Spleen (tissue), 11 donors: ENCODE results near the gene RBFOX1. TPM values are rescaled to one million over a fixed set of nuclear protein-coding genes. Genes with fewer than 3 reads are reported as not detected.

Source experiments
- DNase-seq: peaks from one replicate; pipeline ENCODE4 v3.0.0-alpha.2; 2020
- H3K27ac ChIP-seq, 8 donors: fragments of 200-600 bp; sonication (generic) in 7 of 8; 1 replicate in 4 of 8; 2 replicates in 4 of 8; pipeline versions ENCODE4 v1.5.0 to v1.8.0; 2016 to 2021; ENCODE audit warnings: inconsistent platforms in 4 of 8, mild to moderate bottlenecking in 4 of 8, moderate library complexity in 1 of 8
- H3K27me3 ChIP-seq, 7 donors: fragments of 200-600 bp; sonication (generic) in 6 of 7; replicated peaks in 1 of 7; 1 replicate in 4 of 7; 2 replicates in 3 of 7; pipeline versions ENCODE4 v1.5.0 to v1.8.0; 2016 to 2021; ENCODE audit warnings: inconsistent platforms in 3 of 7, mild to moderate bottlenecking in 1 of 7
- H3K36me3 ChIP-seq, 6 donors: fragments of 200-600 bp; sonication (generic) in 5 of 6; 1 replicate in 4 of 6; 2 replicates in 2 of 6; pipeline versions ENCODE4 v1.5.0 to v1.8.0; 2016 to 2021; ENCODE audit warnings: inconsistent platforms in 2 of 6
- H3K4me1 ChIP-seq, 6 donors: fragments of 200-600 bp; sonication (generic) in 5 of 6; 1 replicate in 3 of 6; 2 replicates in 3 of 6; pipeline versions ENCODE4 v1.5.0 to v1.8.0; 2016 to 2021; ENCODE audit warnings: inconsistent platforms in 3 of 6
- H3K4me3 ChIP-seq, 8 donors: fragments of 200-600 bp; sonication (generic) in 7 of 8; 1 replicate in 4 of 8; 2 replicates in 4 of 8; pipeline versions ENCODE4 v1.5.0 to v1.8.0; 2016 to 2021; ENCODE audit warnings: inconsistent platforms in 4 of 8, mild to moderate bottlenecking in 4 of 8, moderate library complexity in 2 of 8
- H3K9me3 ChIP-seq, 8 donors: fragments of 200-600 bp; sonication (generic) in 7 of 8; 1 replicate in 4 of 8; 2 replicates in 4 of 8; pipeline versions ENCODE4 v1.5.0 to v1.8.0; 2016 to 2021; ENCODE audit warnings: inconsistent platforms in 4 of 8
- CTCF ChIP-seq, 11 experiments: fragments of 200-600 bp in 7 of 11; fragments of 450-650 bp in 4 of 11; sonication (generic) in 4 of 11; IDR thresholded peaks in 8 of 11; conservative IDR thresholded peaks in 3 of 11; 1 replicate in 7 of 11; 2 replicates in 4 of 11; pipeline versions ENCODE4 v1.4.0 to v1.8.0; 2016 to 2021; ENCODE audit warnings: antibody characterized with exemption in 11 of 11, inconsistent platforms in 4 of 11, mild to moderate bottlenecking in 1 of 11
- POLR2A ChIP-seq, 3 donors: fragments of 450-650 bp; IDR thresholded peaks; one replicate each; pipeline ENCODE4 v1.5.1; 2017; ENCODE audit warnings: antibody characterized with exemption in 3 of 3, mild to moderate bottlenecking in 1 of 3
- POLR2AphosphoS5 ChIP-seq, 3 donors: sonication (generic); formaldehyde crosslinking; IDR thresholded peaks; one replicate each; pipeline ENCODE4 v1.5.1; 2017; ENCODE audit warnings: antibody characterized with exemption in 3 of 3
- WGBS, 5 donors: extraction: QIAGEN DNeasy Blood & Tissue Kit in 3 of 5; methylation state at CpG; one replicate each; pipeline versions ENCODE4 v1.1.5 to v1.1.7; 2013 to 2018; 5-methylcytosine and 5-hydroxymethylcytosine counted together
- intact Hi-C: fragments of 100-400 bp; cut with DNase I; formaldehyde crosslinking; loops from one replicate; pipeline ENCODE4 v1.15.0; 2023; ENCODE audit warnings: low total_unique reads
- polyA plus RNA-seq, 3 donors: library from polyadenylated mRNA; stranded (reverse); fragments of 200-250 nt; gene quantifications; one replicate each; pipeline ENCODE4 v1.2.1, GENCODE V29; 2013
- total RNA-seq, 7 donors: library from RNA; depleted of rRNA in 3 of 7; stranded (reverse); fragments of >200 nt in 3 of 7; fragmentation: NEBNext Ultra II Directional in 4 of 7; extraction: Animal tissue kit (Norgen Biotek cat#: 25700) in 4 of 7; gene quantifications; one replicate each; pipeline versions ENCODE4 v1.1.0 to v1.2.1, GENCODE V29; 2016 to 2021
- donor health status: healthy with polysubstance abuse.
- donor health status: DM: no; HTN: no; CAD: no; lungs with moderate emphysema.
- donor health status: DM: no; HTN: no; CAD: no.
- donor health status: Bipolar disorder and iron deficiency.
- donor health status: healthy.
- donor health status: DM: no; HTN: no; CAD: no.
- donor health status: DM: yes; HTN: yes; CAD: no.

Gene RBFOX1
- total and polyA plus RNA-seq, 10 donors: 0.07 to 0.13 TPM; not detected in 8

GRCh38 chr16:7350806-7351205 is 18.2 kb downstream of the RBFOX1 start:
- no peak for TF ChIP-seq CTCF (IDR thresholded peaks at IDR 0.05 in 8 of 11, conservative IDR thresholded peaks at IDR 0.05 in 3 of 11)
- no peaks in the 10 kb centered on the region for H3K4me1 ChIP-seq
- no peaks in the 10 kb centered on the region for H3K36me3 ChIP-seq
- no peaks in the 10 kb centered on the region for H3K27me3 ChIP-seq
- peaks cover 0 to 25% (median 6%) of the 10 kb centered on the region in 8 donors for H3K9me3 ChIP-seq
- 74 to 81% (median 75%) methylated on average over 2 of the region's 2 CpGs for WGBS, 5 donors
- no peak for DNase-seq
- H3K4me3 ChIP-seq: no peak overlapping the region
- no peak overlapping the region for H3K27ac ChIP-seq
- intact Hi-C loops: no loop called here

- Histone ChIP-seq H3K9me3 (peaks cover 0 to 22% (median 2%) of the 10 kb centered on the region in 8 donors), H3K4me3 (no peak overlapping the region), H3K27me3 (no peaks in the 10 kb centered on the region), H3K27ac (no peak overlapping the region), H3K36me3 (no peaks in the 10 kb centered on the region), H3K4me1 (no peaks in the 10 kb centered on the region)
- TF ChIP-seq POLR2AphosphoS5 (IDR thresholded peaks at IDR 0.05) (no peak), CTCF (IDR thresholded peaks at IDR 0.05 in 8 of 11, conservative IDR thresholded peaks at IDR 0.05 in 3 of 11) (no peak), POLR2A (IDR thresholded peaks at IDR 0.05) (no peak)
- intact Hi-C loops: no loop called here
- WGBS, 5 donors: 73 to 84% (median 82%) methylated on average over 11 of the region's 11 CpGs
- DNase-seq: no peak
Measured at GRCh38 chr16:7351610-7352510, 19.2 kb downstream of the RBFOX1 start.

GRCh38 chr16:7355758-7356157 is 23.1 kb downstream of the RBFOX1 start:
- no peak for DNase-seq
- 73 to 78% (median 75%) methylated on average over 5 of the region's 5 CpGs for WGBS, 5 donors
- intact Hi-C loops: no loop called here
- TF ChIP-seq CTCF (IDR thresholded peaks at IDR 0.05 in 8 of 11, conservative IDR thresholded peaks at IDR 0.05 in 3 of 11) (no peak), POLR2A (IDR thresholded peaks at IDR 0.05) (no peak), POLR2AphosphoS5 (IDR thresholded peaks at IDR 0.05) (no peak)
- H3K4me1 ChIP-seq: no peaks in the 10 kb centered on the region
- H3K27ac ChIP-seq: no peak overlapping the region
- H3K4me3 ChIP-seq: no peak overlapping the region
- H3K9me3 ChIP-seq: peaks cover 0 to 7% (median 0%) of the 10 kb centered on the region in 8 donors
- no peaks in the 10 kb centered on the region for H3K36me3 ChIP-seq
- no peaks in the 10 kb centered on the region for H3K27me3 ChIP-seq

DNA sequence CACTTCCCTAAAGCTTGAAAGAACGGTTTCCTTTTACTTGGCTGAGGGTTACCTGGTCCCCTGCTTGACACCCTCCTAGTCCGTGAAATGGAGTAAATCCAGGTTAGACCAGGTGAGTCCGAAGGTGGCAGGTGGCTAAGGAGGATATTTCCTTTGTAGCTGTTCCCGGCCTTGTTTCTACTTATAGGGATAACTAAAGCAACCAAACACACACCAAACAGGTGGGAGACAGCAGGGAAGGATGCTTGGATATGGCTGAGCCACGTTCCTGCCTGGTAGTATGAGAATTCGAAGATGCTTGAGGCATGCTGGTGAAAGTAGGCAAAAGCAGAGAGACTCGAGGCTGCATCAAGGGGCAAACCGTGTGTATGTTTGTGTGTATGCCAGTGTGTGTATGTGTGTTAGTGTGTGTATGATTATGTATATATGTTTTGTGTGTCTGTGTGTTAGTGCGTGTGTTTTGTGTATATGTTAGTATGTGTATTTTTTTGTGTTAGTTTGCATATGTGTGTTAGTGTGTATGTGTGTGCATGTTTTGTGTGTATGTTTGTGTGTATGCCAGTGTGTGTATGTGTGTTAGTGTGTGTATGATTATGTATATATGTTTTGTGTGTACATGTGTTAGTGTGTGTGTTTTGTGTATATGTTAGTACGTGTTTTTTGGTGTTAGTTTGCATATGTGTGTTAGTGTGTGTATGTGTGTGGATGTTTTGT is 28.9 kb downstream of the RBFOX1 start:
- H3K4me1 ChIP-seq: no peaks in the 10 kb centered on the region
- intact Hi-C loops: no loop called here
- H3K36me3 ChIP-seq: no peaks in the 10 kb centered on the region
- DNase-seq: no peak
- H3K27me3 ChIP-seq: peaks cover 0 to 5% (median 0%) of the 10 kb centered on the region in 7 donors
- no peak overlapping the region for H3K27ac ChIP-seq
- 82 to 86% (median 85%) methylated on average over 10 of the region's 10 CpGs for WGBS, 5 donors
- TF ChIP-seq CTCF (IDR thresholded peaks at IDR 0.05 in 8 of 11, conservative IDR thresholded peaks at IDR 0.05 in 3 of 11) (no peak), POLR2AphosphoS5 (IDR thresholded peaks at IDR 0.05) (no peak), POLR2A (IDR thresholded peaks at IDR 0.05) (no peak)
- peaks cover 0 to 20% (median 4%) of the 10 kb centered on the region in 8 donors for H3K9me3 ChIP-seq
- no peak overlapping the region for H3K4me3 ChIP-seq
